ENCODE measurements around the gene MAEA.

The MAEA gene

DNA sequence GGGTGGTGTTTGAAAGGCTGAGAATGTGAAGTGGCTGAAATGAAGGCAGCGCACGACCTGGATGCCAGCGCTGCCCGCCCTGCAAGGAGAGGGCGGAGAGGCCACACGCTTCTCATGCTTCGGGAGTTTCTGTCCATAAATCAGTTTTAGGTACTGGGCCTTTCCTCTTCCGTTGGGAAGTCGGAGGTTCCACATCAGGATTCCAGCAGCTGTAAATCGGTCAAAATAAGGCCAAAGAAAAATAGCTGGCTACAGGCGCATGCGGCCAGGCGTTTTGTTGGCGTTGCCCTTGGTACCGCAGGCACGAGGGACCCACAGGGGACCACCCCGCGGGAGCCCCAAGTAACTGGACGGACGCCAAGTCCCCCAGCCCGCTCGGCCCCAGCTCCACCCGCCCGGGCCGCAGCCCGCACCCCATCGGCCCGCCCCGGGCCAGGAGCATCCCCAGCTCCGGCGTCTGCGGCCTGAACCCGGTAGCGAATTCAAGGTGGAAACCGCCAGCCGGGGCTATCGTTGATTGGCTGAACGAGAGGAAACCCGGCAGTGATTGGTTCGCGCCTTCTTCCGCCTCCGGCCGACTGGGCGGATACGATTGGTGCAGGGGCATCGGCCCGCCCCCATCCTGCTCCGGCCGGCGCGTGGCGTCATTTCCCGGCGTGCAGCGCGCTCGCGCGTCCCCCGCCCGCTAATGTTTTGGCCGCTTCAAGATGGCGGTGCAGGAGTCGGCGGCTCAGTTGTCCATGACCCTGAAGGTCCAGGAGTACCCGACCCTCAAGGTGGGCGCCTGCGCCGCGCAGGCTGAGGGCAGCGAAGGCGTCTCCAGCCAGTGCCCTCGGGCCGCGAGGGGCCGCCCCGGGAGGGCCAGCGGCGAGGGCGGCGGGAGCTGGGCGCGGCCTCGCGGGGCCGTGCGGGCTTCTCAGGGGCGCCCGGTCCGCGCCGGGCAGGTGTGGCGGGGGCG lies at the start of gene MAEA:
Gene MAEA, plus strand, starts transcription at position 685 of the 958 bp plus-strand sequence. Its CDS starts 23 bp downstream, at position 708.
- peak; percentile 99 for DNase-seq (ENCODE audit: low read depth, low spot score)

DNA sequence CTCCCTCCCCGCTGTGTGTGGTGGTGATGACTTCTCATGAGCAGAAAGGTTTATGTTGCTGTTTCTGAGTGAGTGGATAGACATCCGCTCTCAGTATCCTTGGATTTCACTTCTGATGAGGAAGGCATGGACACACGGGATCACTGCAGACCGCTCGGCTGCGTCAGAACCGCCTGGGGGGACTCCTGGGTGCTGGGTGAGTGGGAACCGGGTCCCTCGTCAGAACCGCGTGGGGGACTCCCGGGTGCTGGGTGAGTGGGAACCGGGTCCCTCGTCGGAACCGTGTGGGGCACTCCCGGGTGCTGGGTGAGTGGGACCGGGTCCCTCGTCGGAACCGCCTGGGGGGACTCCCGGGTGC lies 49.8 kb upstream of the MAEA start:
- no peak for DNase-seq (ENCODE audit: low read depth, low spot score)

DNA sequence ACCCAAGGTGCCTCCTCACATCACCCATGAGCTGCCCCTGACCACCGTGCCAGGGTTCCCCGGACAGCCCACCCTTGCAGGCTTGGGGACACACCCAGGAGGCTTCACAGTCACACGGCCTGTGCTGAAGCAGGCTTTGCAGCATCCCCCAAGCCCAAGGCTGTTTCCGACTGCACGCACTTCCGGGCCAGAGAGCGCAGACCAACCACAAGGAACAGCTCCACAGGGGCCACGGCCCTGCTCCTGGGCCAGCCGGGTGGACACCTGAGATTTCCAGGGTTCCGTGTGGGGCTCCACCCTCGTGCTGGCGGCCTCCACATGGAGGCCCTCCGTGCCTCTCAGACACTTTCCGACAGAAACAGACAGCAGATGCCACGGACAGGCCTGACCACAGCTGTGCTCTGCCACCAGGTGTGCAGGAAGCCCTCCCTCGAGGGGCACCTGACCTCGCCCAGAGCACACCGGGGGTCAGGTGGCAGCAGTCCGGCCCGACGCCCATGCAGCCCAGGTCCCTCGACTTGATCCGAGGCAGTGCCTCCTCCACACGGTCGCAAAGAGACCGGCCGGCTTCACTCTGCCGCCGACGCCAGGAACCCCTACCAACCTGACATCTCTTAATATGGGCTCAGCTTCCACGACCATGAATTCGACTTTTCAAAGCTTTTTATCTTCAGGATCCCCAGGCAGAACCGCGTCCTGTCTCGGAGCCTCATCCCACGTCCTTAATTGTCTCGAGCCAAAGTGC lies 48.8 kb upstream of the MAEA start:
- no peak for DNase-seq (ENCODE audit: low read depth, low spot score)

DNA sequence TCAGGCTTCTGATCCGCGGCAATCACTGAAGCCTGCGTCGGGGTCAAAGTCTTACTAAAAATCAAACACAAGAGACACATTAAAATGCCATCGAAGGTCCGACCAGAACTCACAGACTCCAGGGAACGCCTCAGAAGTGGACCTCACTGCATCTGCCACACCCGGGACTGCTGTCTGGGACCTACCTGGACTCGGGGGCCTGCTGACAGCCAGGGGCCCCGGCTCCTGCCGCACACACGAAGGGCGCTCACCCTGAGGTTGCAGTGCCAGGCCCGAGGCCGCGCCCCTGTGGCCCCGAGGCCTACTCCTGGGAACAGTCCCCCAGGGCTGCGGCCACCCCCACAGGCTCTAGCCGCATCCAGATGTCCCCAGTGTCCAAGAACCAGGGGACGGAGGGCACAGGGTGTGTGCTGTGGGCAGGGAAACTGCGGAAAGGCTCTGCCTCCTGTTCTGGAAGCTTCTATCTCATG lies 48.2 kb upstream of the MAEA start:
- no peak for DNase-seq (ENCODE audit: low read depth, low spot score)

DNA sequence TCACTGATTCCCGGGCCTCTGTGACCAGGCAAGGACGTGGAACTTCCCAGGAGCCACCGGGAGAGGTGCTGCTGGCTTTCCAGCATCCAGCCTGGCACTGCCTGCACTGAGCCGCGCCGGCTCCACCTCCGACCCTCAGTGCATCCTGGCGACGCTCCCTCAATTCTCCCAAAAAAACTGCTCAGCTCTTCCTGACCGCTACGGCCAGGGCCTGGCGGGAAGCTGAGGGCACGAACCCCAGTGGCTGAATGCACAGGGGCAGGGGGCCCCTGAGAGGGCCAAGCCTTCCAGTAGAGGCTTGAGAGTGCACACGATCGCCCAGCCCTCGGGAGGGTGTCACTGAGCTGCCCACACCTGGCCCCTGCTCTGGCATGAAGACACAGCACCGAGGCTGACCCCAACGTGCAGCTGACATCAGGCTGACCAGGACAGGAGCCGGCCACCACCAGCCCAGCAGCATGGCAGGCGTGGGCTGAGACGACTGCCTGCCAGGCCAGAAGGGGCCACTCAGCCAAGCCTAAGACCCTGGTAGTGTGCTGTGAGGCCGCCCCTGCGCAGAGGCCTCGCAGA lies 47.7 kb upstream of the MAEA start:
- no peak for DNase-seq (ENCODE audit: low read depth, low spot score)

DNA sequence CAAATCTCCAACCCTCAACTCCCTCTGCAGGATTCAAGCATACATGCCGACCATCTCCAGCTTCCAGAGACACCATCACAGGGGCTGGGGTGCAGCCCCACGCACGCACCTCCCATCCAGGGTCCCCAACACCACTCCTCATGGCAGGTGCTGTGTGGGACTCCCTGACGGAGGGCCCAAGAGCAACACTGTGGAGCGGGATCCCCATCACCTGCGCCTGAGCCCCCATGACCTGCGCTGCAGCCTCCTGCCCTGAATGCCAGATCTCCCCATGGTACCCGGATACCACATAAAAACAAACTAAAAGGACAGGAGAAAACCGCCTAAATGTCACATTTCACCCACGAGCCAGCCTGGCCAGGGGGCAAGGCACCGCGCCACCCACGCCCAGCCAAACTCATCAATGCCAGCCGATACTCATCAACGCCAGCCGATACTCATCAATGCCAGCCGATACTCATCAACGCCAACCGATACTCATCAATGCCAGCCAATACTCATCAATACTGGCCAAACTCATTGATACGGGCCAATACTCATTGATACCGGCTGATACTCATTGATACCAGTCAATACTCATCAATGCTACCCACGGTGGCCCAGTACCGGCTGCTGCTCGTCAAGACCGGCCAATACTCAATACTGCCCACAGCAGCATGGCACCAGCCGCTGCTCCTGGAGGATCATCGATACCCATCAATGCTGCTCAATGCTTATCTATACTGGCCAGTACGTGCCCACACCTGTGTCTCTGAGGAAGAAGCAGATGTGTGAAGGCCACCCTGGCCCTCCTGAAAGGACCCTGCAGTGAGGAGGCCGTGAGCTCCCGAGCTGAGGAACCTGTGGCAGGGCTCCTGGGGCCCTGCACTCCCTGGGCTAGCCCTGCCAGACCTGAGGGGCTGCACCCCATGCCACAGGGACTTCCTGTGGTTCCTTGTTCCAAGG lies 46.9 kb upstream of the MAEA start:
- DNase-seq (ENCODE audit: low read depth, low spot score), result no peak

DNA sequence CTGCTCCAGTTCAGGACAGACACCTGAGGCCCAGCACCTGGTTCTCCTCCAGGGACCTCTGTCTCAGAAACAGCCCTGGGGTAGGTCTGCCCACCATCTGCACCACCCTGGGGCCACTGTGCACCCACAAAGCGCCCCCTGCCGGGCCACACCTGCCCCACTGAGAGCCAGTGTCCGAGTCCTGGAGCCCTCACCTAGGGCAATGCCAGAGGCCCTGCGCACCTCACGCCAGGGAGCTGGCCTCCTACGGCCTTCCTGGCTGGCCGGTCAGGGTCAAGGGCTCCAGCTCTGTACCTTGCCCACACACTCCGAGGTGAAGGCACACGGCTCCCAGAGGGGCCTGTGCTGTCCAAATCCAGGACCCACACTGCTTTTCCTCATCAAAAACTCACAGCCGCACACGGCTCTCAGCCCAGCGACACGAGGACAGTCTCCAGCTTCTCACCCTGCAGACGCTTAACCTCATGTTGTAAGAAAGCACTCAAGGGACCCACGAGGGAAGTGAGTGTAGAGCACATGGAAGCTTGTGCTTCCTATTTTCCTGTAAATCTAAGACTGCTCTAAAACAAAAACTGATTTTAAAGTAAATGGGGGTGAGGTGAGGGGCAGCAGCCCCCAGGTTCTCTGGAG lies 46.1 kb upstream of the MAEA start:
- no peak for DNase-seq (ENCODE audit: low read depth, low spot score)

DNA sequence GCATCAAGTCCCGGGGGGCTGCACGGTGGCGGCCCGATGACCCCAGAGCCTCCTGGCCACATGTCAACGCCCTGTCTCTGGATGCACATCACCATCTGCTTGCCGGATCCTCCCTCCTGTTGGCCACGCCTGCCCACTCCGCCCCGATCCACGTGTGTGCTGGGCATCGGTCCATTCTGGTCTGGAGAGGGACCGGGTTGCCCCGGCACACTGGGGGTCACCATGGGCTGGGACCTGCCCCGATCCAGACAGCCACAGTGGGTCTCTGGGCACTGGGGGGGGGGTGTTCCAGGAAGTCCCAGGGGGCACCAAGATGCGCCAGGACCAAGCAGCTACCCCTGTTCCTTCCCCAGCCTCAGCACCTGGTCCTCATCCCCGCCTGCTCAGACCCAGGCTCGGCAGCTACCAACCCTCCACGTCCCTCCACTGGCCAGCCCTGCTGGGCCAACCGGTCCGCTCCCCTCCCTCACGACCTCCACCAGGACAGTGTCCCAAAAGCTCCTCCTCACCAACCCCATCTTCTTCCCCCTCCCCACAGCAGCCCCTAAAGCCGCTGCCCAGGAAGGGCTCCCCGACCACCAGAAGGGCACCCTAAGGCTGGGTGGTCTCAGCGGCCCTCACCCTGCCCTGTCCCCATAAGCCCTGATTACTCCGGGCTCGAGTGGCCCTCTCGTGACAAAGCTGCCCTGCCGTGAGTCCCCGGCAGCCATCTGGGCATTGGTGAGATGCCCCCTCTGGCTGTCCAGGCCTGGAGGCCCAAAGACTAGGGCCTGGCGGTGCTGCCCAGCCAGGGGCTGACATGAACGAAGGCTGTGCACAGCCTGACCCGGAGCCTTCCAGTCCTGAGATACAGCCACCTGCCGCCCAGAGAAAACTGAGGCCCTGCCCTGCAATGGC lies 45.4 kb upstream of the MAEA start:
- no peak for DNase-seq (ENCODE audit: low read depth, low spot score)

DNA sequence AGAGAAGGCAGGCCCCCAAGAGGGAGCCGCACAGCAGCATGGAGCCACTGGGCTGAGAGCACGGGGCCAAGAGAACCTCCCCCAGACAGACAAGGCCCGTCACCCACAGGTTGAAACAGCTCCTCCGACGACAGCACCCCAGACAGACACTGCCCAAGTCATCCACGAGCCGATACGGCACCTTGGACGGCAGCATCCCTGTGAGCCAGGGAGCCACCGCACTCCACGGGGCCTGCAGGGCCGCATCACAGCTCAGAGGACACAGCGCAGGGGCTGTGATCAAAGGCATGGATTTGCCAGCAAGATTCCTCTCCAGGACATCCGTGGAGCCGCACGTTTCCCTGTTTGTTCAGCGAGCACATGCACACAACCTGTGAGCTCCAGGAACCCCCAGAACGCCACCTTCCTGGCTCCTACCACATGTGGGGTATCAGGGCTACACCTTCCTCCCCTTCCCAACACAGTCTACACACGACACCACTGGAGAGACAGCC lies 44.7 kb upstream of the MAEA start:
- no peak for DNase-seq (ENCODE audit: low read depth, low spot score)

DNA sequence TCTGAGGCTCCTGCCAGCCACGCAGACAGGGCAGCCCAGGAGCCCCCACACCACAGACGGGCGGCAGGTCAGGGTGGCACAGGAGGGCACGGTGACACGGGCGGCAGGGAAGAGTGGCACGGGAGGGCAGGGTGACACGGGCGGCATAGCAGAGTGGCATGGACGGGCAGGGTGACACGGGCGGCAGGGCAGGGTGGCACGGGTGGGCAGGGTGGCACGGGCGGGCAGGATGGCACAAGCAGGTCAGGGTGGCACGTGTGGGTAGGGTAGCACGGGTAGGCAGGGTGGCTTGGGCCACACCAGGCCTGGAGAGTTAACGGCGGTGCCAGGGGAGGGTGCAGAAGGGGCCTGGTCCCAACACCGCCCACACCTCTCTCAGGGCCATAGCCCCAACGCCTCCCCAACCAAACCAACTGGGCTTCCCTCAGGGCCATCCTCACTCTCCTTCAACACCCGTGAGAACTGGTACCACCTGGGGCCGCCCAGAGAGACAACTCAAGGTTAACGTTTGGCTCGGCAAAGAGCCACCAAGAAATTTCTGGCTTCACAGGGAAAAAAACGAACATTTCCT lies 44.1 kb upstream of the MAEA start:
- DNase-seq (ENCODE audit: low read depth, low spot score), result no peak

DNA sequence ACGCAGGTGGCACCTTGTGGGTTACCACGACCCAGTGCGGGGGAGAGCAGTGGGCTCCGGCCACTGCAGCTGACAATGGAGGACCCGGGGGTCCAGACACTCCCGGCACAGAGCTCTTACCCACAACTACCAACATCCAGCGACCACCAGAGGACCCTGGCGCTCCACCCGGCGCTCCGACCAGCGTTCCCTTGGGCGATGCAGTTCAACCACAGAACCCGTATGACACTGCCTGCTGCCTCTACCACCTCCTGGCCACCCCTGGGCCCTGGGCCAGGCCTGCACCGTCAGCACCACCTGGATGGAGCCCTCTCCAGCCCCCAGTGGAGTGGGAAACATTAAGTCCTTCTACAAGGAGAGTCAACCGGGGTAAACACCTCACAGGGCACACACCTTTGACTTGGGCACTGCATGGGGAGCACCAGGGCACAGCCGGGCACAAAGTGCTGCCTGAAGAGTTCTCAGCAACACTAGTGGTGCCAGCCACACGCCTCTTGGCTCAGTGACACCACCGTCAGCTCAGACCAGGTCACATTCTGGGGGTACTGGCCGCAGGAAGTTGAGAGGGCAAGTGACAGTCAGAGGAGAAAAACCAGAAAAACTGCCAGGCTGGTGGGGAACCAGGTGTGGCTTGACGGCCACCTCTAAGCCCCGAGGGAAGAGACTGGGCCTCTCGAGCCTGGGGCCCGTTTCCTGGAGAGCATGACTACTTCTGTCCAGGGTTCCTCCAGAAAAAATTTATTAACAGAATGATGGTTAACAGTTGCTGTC lies 43.4 kb upstream of the MAEA start:
- peak; percentile 21 for DNase-seq (ENCODE audit: low read depth, low spot score)

DNA sequence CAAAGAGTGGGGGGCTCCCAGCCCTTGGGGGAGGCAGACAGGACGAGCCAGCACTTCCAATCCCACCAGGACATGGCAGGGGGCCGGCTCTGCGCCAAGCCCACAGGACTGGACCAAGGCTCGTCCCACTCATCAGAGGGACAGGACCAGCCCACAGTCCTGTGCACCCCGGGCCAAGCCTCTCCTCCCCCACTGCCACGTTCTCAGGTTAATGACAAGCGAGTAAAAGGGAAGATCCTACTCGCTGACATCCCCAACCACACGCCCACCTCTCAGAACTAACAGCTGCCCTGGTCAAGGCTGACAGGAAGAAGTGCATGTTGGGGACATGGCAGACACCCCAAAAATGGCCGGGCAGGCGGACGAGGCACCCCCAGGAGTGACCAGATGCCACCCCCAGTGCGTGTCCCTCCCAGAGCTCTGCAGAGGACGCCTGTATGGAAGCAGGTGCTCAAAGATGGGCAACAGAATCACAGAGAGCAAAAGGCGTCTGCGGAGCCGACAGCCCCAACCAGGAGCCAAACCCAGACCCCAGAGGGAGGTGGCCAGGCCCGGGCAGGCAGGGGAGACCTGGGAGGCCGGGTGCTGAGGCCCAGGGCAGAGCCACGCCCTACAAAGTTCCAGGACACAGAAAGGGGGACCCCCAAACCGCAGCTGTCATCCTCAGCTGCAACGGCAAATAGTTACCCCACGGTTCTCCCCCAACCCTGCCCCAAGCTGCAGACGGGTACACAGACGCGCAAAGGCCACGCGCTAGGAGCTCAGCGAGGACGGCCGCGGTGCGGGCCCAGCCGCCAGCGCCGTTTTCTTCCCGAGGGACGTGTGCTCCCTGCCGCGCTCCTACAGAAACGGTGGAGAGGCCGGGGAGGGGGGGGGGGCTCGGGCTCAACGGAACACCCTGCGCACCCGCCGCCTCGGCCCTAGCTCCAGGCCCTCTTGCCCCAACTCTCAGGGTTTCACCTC lies 42.5 kb upstream of the MAEA start:
- peak; percentile 52 for DNase-seq (ENCODE audit: low read depth, low spot score)

DNA sequence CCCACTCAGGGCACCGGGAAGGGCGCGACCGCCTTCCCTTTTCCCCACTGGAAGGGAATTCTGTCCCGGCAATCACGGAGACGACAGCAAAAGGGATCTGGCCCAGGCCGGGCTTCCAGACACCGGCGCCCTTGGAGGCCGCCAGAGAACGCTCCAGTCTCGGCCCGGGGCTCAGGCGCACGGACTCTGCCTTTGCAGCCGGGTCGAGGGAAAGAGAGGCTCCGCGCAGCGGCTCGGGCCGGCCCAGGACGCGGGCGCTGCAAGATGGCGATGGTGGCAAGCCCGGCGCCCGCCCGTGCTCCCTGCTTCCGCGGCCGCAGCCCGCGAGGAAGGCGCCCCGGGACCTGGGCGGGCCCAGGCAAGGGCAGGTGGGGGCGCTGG lies 41.8 kb upstream of the MAEA start:
- no peak for DNase-seq (ENCODE audit: low read depth, low spot score)

DNA sequence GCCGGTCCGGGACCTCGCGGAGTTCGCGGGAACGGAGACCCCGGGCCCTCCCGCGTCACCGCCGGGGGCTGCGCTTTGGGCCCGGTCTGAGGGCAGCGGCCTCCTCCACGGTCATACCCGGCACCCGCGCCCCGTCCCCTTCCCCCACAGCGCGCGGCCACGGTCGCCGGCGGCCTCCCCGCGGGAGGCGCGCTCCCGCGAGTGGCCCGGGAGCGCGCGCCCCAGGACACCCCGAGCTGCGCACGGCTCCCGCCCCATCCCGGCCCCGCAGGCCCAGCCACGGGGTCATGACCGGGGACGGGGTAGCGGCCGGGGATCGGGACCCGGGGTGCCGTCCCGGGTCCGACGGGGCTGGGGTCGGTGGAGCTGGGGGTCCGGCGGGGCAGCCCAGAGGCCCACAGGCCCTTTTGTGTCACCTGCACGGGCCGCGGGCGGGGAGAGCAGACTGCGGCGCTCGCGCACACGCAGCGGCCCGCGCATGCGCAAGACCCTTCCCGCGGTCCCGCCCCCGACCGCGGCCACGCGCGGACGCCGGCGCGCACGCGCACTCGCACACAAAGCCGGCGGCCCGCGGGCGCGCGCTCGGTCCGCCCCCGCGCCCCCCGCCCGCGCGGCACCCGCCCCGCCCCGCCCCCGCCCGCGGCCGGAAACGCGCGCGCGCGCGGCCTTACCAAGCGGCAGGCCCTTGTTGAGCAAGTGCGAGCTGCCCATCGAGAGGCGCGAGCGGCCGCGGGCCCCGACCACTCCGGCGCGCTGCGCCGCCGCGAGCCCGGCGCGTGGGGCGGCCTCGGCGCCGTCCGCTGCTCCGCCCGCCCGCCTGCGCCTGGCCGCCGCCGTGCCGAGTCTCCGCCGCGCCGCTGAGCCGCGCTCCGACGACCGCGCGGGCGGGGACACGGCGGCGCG lies 41.2 kb upstream of the MAEA start, which contains the start of gene CTBP1:
Gene CTBP1, minus strand, starts transcription at position 886 of the 903 bp plus-strand sequence. CDS start 7,799 bp downstream, outside the sequence.
- DNase-seq (ENCODE audit: low read depth, low spot score), result peak; percentile 96

DNA sequence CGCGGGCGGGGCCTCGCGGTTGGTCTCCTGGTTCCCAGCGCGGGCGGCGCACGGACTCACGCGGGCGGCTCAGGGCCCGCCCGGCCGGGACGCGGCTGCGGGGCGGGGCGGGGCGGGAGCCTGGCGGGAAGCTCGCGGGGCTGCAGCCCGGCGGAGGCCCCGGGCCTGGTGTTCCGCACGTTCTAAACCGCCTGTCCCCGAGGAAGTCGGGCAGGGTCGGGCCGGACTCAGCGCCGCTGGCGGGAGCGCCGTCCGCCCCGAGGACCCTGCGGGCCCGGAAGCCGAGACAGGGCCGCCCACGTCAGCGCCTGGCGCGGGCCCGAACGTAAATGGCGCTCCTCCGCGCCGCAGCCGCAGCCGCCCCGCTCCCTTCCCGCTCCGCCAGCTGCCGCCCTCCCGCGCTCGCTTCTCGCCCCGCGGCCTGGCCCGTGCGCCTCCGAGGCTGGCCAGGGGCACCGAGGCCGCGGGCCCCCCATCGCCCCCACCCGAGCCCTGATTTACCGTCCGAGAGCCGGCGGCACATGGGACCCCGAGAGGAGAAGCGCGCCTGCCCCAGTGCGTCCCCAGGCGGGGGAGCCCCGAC lies 40.5 kb upstream of the MAEA start:
- peak; percentile 97 for DNase-seq (ENCODE audit: low read depth, low spot score)
